Suprapubic skin (tissue), 4 donors: ENCODE results near the gene P2RY2.

ENCODE experiments used
- CTCF ChIP-seq, 2 donors: fragments of 200-600 bp in 1 of 2; fragments of 450-650 bp in 1 of 2; sonication (generic) in 1 of 2; IDR thresholded peaks; one replicate each; pipeline ENCODE4 v1.5.1; 2016 to 2019; ENCODE audit warnings: antibody characterized with exemption in 2 of 2, mild to moderate bottlenecking in 1 of 2, moderate library complexity in 1 of 2
- POLR2A ChIP-seq, 2 donors: fragments of 450-650 bp; IDR thresholded peaks; one replicate each; pipeline ENCODE4 v1.6.1; 2017; ENCODE audit warnings: antibody characterized with exemption in 2 of 2, mild to moderate bottlenecking in 2 of 2, moderate library complexity in 2 of 2
- POLR2AphosphoS5 ChIP-seq, 3 donors: sonication (generic); formaldehyde crosslinking; IDR thresholded peaks; one replicate each; pipeline ENCODE4 v1.6.1; 2017; ENCODE audit warnings: antibody characterized with exemption in 3 of 3

- no peak for TF ChIP-seq CTCF (IDR thresholded peaks at IDR 0.05)
- no peak for TF ChIP-seq POLR2A (IDR thresholded peaks at IDR 0.05)
- TF ChIP-seq POLR2AphosphoS5 (IDR thresholded peaks at IDR 0.05): no peak
These were observed 27.6 kb upstream of the P2RY2 start for GRCh38 chr11:73190557-73190885.
